Measurements from ENCODE around the gene SEC16A. TPM values are rescaled to one million over a fixed set of nuclear protein-coding genes. Genes with fewer than 3 reads are reported as not detected.

The SEC16A gene
- total and polyA plus RNA-seq, 2 donors (not counting 3 experiments of a cell fraction or from before 2014, with no cell fraction given) = 34.5 to 80.6 TPM

- peaks cover 21 to 78% of the 10 kb centered on the region in 2 experiments for H3K36me3 ChIP-seq (ENCODE audit: control insufficient read depth in 2 of 2, extremely low read depth in 1 of 2, insufficient read depth in 2 of 2, low read length in 2 of 2)
- TSS peak; percentile 100 for BruUV-seq (replicated peaks)
- dilution Hi-C loops (cut with MboI; ENCODE audit: extremely low pct_ligation_motif_present, low sequenced_read_pairs) = no loop called here
- H3K9me3 ChIP-seq (replicated peaks; ENCODE audit: control insufficient read depth, insufficient read depth, low read length) = no peaks in the 10 kb centered on the region
- H3K9ac ChIP-seq (replicated peaks; ENCODE audit: extremely low read depth, insufficient read depth, low read length) = peak overlapping the region; percentile 83
- TF ChIP-seq POLR2A (IDR thresholded peaks at IDR 0.05; ENCODE audit: low read depth, low read length) (peak; percentile 49), FOS (IDR thresholded peaks at IDR 0.05; ENCODE audit: borderline replicate concordance, insufficient read depth, low read length) (peak; percentile 72), CTCF (IDR thresholded peaks at IDR 0.05; ENCODE audit: extremely low read depth in 1 of 2, insufficient read depth in 1 of 2, low read depth in 1 of 2, low read length in 2 of 2) (no peak), GATA2 (IDR thresholded peaks at IDR 0.05; ENCODE audit: insufficient read depth, insufficient read length, low read depth, low read length) (peak; percentile 99), MAX (IDR thresholded peaks at IDR 0.05; ENCODE audit: insufficient read depth, insufficient read length) (peak; percentile 93), EZH2 (IDR thresholded peaks at IDR 0.05; ENCODE audit: borderline replicate concordance, low read depth, low read length, severe bottlenecking) (no peak), POLR2AphosphoS5 (IDR thresholded peaks at IDR 0.05; ENCODE audit: insufficient read depth, low read depth, low read length) (peak; percentile 90), JUN (IDR thresholded peaks at IDR 0.05; ENCODE audit: borderline replicate concordance, insufficient read depth, insufficient read length, low read depth) (no peak), MYC (IDR thresholded peaks at IDR 0.05; ENCODE audit: low read depth, low read length) (peak; percentile 92)
- H3K79me2 ChIP-seq (ENCODE audit: control insufficient read depth, insufficient read depth, low read length) = peaks cover 18% of the 10 kb centered on the region
- intact Hi-C loops (cut with micrococcal nuclease) = loop anchor here (1.0 kb wide), 5 partner anchors 18 to 118 kb away; no protein-coding TSS in a partner anchor
- CTCF ChIA-PET = interaction anchor here (1.0 to 1.3 kb wide), 2 partner anchors 30 to 114 kb away, joined by 3 to 5 read pairs; no protein-coding TSS in a partner anchor
- no peak overlapping the region for H2AFZ ChIP-seq (ENCODE audit: low read depth, low read length)
- no peak overlapping the region for H3K4me3 ChIP-seq (replicated peaks in 1 of 3; ENCODE audit: insufficient read depth in 1 of 3, low read depth in 1 of 3, low read length in 3 of 3)
- H3K4me1 ChIP-seq (ENCODE audit: control insufficient read depth, extremely low read depth, insufficient read depth, low read length) = peaks cover 19% of the 10 kb centered on the region
- H4K20me1 ChIP-seq (replicated peaks; ENCODE audit: control insufficient read depth, extremely low read depth, insufficient read depth, low read length) = no peaks in the 10 kb centered on the region
- POLR2A ChIA-PET = no interaction called here
- H3K27ac ChIP-seq (ENCODE audit: insufficient read depth, low read depth, low read length) = peak overlapping the region; percentile 99
- no peaks in the 10 kb centered on the region for H3K9me1 ChIP-seq (replicated peaks; ENCODE audit: control insufficient read depth, extremely low read depth, insufficient read depth, low read length)
- peak; percentile 99 for DNase-seq (ENCODE audit: low read depth, low spot score)
- FAIRE-seq = peak; percentile 100
- H3K4me2 ChIP-seq (ENCODE audit: insufficient read depth, low read length) = peak overlapping the region; percentile 13
- H3K27me3 ChIP-seq (ENCODE audit: control insufficient read depth in 2 of 2, insufficient read depth in 2 of 2, low read length in 2 of 2) = no peaks in the 10 kb centered on the region
These were observed 29.1 kb upstream of the SEC16A start for GRCh38 chr9:136511670-136512592.

Measured in endothelial cell of umbilical vein (primary cell).